AG09309 (cell line): ENCODE data around the gene CREB5.
"Not testable (repeated sequence)": the region's sequence is repeated elsewhere in the genome, so short reads cannot be mapped to it uniquely, and the experiment has no call there.

Experiments used
- DNase-seq: peaks from one replicate; pipeline ENCODE4 v3.0.0-alpha.2; 2010; ENCODE audit warnings: low read depth
- H3K4me3 ChIP-seq: 2 replicates; pipeline ENCODE4 v1.5.1; 2011; ENCODE audit warnings: mild to moderate bottlenecking, low read depth, low read length, moderate library complexity; ENCODE audit not compliant: control insufficient read depth
- TF ChIP-seq, protein P1 (sequence below): IDR thresholded peaks from 2 replicates; pipeline ENCODE4 v1.5.1; 2011; ENCODE audit warnings: mild to moderate bottlenecking, low read depth, low read length, inconsistent platforms; ENCODE audit not compliant: insufficient read depth, control insufficient read depth; ENCODE audit errors: missing control alignments

The CREB5 gene

DNA sequence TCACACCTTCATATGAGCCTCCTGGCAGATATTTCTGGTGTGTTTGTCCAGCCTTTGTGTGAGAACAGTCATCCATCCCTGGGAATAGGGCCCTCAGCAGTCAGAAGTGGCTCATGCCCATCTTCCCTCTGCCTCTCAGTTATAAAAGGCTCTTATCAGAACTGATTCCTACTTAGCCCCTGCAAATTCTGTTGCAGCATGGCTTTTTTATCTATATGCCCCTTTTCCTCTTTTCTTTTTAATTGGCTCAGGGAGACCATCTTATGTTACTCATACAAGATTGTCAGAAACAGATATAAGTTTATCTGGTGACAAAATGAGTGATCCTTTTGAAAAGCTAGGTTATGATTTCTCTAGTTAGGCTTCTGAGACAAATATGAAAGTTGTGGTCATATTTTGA is 194.1 kb downstream of the CREB5 start:
- TF ChIP-seq, protein P1, sequence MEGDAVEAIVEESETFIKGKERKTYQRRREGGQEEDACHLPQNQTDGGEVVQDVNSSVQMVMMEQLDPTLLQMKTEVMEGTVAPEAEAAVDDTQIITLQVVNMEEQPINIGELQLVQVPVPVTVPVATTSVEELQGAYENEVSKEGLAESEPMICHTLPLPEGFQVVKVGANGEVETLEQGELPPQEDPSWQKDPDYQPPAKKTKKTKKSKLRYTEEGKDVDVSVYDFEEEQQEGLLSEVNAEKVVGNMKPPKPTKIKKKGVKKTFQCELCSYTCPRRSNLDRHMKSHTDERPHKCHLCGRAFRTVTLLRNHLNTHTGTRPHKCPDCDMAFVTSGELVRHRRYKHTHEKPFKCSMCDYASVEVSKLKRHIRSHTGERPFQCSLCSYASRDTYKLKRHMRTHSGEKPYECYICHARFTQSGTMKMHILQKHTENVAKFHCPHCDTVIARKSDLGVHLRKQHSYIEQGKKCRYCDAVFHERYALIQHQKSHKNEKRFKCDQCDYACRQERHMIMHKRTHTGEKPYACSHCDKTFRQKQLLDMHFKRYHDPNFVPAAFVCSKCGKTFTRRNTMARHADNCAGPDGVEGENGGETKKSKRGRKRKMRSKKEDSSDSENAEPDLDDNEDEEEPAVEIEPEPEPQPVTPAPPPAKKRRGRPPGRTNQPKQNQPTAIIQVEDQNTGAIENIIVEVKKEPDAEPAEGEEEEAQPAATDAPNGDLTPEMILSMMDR: no peak
- no peak overlapping the region for H3K4me3 ChIP-seq
- DNase-seq: no peak

DNA sequence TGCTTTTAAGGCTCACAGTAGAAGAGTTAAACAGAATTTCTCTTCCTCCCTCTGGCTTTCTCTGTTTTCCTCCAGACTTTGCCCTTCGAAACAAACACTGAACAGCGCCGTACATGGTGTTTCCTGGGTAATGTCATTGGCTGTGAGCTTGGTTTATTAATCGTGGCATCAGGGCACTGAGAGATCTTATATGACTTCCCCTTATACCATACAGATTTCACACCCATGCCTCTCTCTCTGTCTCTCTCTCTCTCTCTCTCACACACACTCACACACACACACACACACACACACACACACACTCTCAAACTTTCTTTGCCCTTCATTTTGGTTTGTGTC is 195.5 kb downstream of the CREB5 start:
- DNase-seq: no peak
- H3K4me3 ChIP-seq: no peak overlapping the region
- TF ChIP-seq, protein P1: no peak

DNA sequence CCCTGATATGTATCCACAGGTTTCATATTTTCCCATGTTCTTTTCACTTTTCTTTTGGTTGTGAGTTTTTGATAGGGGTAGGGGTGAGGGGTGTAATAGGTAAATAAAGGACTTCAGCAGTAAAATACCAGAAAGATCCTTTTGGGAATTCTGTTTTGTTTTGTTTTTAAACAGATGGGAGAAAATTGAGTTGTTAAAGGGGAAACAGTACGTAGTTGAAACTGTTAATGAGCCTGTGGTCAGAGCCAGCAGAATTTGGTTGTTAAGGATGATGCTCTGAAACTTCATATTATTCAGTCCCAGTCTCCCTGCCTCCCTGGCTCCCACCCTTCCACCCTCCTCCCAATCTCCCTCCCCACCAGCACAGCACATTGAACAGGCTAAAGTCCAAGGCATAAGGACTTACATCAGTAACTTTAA is 195.9 kb downstream of the CREB5 start:
- no peak overlapping the region for H3K4me3 ChIP-seq
- TF ChIP-seq, protein P1: no peak
- no peak for DNase-seq

DNA sequence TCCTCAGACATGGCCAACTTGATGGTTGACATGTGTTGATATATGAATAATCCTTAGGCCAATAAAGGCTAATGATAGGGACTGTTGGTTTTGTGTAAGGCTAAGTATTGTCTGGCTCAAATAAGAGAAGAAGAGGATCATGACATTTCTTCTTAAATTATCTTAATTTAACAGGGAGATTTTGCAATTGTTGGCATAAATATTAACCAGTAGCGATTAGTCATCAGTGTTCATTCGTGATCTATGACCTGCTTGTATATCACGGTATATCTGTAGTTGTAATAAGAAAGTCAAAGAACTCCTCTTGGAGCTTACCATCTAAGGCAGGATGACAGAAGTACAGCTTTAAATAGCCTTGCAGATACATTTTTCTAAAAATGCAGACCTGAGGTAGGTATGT is 196.4 kb downstream of the CREB5 start:
- no peak overlapping the region for H3K4me3 ChIP-seq

DNA sequence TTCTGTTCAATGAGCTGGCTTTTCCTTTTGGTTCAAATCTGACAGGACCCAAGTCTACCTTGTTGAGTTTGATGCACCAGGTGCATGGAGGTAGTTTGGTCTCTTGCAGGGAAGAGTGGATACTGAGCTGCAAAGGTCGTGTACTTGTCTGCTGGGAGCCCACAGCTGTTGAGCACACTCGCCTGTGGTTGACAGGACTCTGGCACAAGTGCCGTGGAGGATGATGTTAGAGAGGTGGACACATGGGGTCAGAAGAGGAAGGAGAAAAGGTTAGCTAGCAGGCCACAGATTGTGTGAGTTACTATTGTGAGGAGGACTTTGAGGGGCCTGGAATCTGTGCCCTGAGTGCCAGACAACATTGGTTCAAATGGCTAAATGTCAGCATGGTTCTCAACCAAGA is 197.3 kb downstream of the CREB5 start:
- TF ChIP-seq, protein P1: no peak
- no peak for DNase-seq
- no peak overlapping the region for H3K4me3 ChIP-seq

More for the DNA sequence above, 196.4 kb downstream of the CREB5 start:
- no peak for DNase-seq
- TF ChIP-seq, protein P1: no peak

DNA sequence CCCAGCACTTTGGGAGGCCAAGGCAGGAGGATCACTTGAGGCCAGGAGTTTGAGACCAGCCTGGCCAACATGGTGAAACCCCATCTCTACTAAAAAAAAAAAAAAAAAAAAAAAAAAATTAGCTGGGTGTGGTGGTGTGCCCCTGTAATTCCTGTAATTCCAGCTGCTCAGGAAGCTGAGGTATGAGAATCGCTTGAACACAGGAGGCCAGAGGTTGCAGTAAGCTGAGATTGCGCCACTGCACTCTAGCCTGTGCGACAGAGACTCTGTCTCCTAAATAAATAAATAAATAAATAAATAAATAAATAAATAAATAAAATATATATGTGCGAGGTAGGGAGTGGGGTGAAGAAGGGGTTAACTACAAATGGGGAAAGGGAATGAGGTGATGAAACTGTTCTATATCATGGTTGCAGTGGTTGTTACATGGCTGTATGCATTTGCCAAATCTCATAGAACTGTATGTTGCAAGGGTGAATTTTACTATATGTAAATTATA is 199.1 kb downstream of the CREB5 start:
- not testable (repeated sequence) for H3K4me3 ChIP-seq, DNase-seq

DNA sequence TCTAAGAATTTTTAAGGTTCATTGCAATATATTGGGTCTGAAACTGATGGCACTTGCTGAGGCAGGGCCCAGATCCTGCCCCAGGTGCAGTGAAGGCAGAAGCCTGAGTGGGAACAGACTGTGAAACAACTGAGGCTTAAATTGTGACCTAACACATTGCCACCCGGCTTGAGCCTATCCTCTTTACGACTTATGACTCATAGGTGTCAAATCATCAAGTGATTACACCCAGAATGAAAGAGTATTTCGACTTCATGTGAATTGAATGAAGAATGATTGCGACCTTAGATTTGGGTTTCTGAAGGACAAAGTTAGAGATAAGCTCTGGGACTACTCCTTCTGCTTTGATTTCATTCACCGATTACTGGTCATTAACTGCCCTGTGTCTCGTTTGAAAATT is 200.9 kb downstream of the CREB5 start:
- TF ChIP-seq, protein P1: no peak
- no peak for DNase-seq
- H3K4me3 ChIP-seq: no peak overlapping the region
